PFSK-1 (cell line): ENCODE results near the gene UBE2O.

Experiments
- FOXP2 ChIP-seq: optimal IDR thresholded peaks from 2 replicates; pipeline ENCODE3; 2011; ENCODE audit warnings: borderline replicate concordance, control low read depth, inconsistent platforms; ENCODE audit not compliant: insufficient read depth; ENCODE audit errors: extremely low read length, extremely low read depth
- POLR2AphosphoS5 ChIP-seq: IDR thresholded peaks from 2 replicates; pipeline ENCODE4 v1.6.1; 2012; ENCODE audit warnings: low read depth, mild to moderate bottlenecking, control low read depth, low read length, moderate library complexity
- REST ChIP-seq, 2 experiments: IDR thresholded peaks; 2 replicates each; pipeline versions ENCODE4 v1.6.1 to v1.8.0; 2011 to 2012; ENCODE audit warnings: low read depth in 2 of 2, low read length in 2 of 2, control low read depth in 1 of 2, inconsistent platforms in 1 of 2, mild to moderate bottlenecking in 1 of 2, moderate library complexity in 1 of 2; ENCODE audit not compliant: insufficient read depth in 1 of 2
- SIN3A ChIP-seq: IDR thresholded peaks from 2 replicates; pipeline ENCODE4 v1.6.1; 2012; ENCODE audit warnings: mild to moderate bottlenecking, low read length, moderate library complexity, borderline replicate concordance; ENCODE audit not compliant: insufficient read depth
- TAF1 ChIP-seq: IDR thresholded peaks from 2 replicates; pipeline ENCODE4 v1.6.1; 2012; ENCODE audit warnings: low read length, control low read depth, borderline replicate concordance; ENCODE audit not compliant: insufficient read depth

The UBE2O gene

GRCh38 chr17:76478097-76478496 lies 25.1 kb upstream of the UBE2O start:
- TF ChIP-seq TAF1 (no peak), FOXP2 (no peak), POLR2AphosphoS5 (no peak), REST (IDR thresholded peaks at IDR 0.05; ENCODE audit: insufficient read depth in 1 of 2, low read depth in 2 of 2, low read length in 2 of 2) (no peak), SIN3A (no peak)

GRCh38 chr17:76477576-76477975 lies 24.6 kb upstream of the UBE2O start:
- TF ChIP-seq POLR2AphosphoS5 (no peak), FOXP2 (no peak), REST (IDR thresholded peaks at IDR 0.05; ENCODE audit: insufficient read depth in 1 of 2, low read depth in 2 of 2, low read length in 2 of 2) (no peak), TAF1 (no peak), SIN3A (no peak)

GRCh38 chr17:76476736-76477135 lies 23.8 kb upstream of the UBE2O start:
- TF ChIP-seq REST (IDR thresholded peaks at IDR 0.05; ENCODE audit: insufficient read depth in 1 of 2, low read depth in 2 of 2, low read length in 2 of 2) (no peak), SIN3A (no peak), TAF1 (no peak), FOXP2 (no peak)

GRCh38 chr17:76475302-76475701 lies 22.4 kb upstream of the UBE2O start:
- TF ChIP-seq POLR2AphosphoS5, result no peak
- no peak for TF ChIP-seq SIN3A
- no peak for TF ChIP-seq REST (IDR thresholded peaks at IDR 0.05; ENCODE audit: insufficient read depth in 1 of 2, low read depth in 2 of 2, low read length in 2 of 2)
- no peak for TF ChIP-seq TAF1
- no peak for TF ChIP-seq FOXP2

DNA sequence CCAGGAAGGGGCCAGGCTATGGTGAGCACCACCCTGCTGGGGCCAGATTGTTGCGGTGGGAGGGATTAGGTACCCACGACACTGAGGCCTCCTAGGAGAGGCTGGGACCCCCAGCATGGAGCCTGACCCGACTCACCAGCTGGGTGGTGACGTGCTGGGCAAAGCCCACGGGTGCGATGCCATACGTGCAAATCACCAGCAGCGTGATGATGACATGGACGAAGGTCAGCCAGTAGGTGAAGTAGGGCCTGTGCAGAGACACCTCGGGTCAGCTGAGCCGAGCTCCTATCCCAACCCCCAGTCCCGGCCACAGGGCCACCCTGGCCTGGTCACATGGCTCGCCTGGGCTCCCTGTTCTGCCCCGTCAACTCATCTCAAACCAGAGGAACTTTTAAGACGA lies 21.9 kb upstream of the UBE2O start:
- TF ChIP-seq REST (IDR thresholded peaks at IDR 0.05; ENCODE audit: insufficient read depth in 1 of 2, low read depth in 2 of 2, low read length in 2 of 2) (no peak), POLR2AphosphoS5 (no peak), SIN3A (no peak), FOXP2 (no peak), TAF1 (no peak)
